ENCODE results near the gene HOXB2. TPM values are rescaled to one million over a fixed set of nuclear protein-coding genes. Genes with fewer than 3 reads are reported as not detected.

HOXB2 gene
- total RNA-seq, 1 donor from 2014 or later: 55.3 TPM

DNA sequence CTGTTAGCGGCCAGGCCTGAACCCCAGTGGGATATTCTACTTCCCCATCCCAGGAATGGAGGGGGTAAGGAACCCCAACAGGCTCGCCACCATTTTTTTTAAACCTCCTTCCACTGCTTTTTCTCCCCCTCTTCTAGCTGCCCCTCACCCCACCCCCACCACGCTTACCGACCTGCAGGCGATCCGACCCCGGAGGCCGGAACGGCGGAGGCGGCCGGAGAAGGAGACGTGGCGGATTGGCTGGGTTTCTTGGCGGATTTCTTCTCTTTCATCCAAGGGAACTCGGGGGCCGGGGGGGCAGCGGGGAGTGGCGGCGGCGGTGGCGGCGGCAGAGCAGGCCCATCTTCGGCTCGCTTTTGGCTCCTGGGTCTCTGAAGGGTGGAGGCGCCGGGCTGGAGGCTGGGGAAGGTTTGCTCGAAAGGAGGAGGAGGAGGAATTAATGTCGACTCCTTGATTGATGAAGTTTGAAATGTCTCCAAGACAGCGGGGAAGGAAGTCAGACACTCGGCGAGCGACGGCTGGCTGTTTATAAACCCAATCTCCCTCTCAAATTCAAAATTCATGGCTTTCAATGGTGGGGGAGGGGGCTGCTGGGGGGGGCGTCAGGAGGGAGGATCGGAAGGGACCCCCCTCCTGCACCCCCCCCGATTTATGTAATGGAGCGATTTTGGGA lies 424 bp downstream of the HOXB2 start:
- Histone ChIP-seq H3K4me1 (peaks cover 6 to 45% of the 10 kb centered on the region in 2 donors), H3K27ac (peak overlapping the region; percentile 93 to 97), H3K9me3 (no peaks in the 10 kb centered on the region), H3K4me3 (peak overlapping the region; percentile 76 to 83), H3K27me3 (no peaks in the 10 kb centered on the region), H3K36me3 (peaks cover 0 to 9% of the 10 kb centered on the region in 2 donors)
- TF ChIP-seq, protein P1, sequence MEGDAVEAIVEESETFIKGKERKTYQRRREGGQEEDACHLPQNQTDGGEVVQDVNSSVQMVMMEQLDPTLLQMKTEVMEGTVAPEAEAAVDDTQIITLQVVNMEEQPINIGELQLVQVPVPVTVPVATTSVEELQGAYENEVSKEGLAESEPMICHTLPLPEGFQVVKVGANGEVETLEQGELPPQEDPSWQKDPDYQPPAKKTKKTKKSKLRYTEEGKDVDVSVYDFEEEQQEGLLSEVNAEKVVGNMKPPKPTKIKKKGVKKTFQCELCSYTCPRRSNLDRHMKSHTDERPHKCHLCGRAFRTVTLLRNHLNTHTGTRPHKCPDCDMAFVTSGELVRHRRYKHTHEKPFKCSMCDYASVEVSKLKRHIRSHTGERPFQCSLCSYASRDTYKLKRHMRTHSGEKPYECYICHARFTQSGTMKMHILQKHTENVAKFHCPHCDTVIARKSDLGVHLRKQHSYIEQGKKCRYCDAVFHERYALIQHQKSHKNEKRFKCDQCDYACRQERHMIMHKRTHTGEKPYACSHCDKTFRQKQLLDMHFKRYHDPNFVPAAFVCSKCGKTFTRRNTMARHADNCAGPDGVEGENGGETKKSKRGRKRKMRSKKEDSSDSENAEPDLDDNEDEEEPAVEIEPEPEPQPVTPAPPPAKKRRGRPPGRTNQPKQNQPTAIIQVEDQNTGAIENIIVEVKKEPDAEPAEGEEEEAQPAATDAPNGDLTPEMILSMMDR (IDR thresholded peaks at IDR 0.05): no peak
- intact Hi-C loops (cut with DNase I): loop anchor here (1.0 to 5.0 kb wide), 3 partner anchors 33 to 517 kb away; no protein-coding TSS in a partner anchor
- peak; percentile 55 to 95 for DNase-seq (ENCODE audit: low spot score in 2 of 2)

DNA sequence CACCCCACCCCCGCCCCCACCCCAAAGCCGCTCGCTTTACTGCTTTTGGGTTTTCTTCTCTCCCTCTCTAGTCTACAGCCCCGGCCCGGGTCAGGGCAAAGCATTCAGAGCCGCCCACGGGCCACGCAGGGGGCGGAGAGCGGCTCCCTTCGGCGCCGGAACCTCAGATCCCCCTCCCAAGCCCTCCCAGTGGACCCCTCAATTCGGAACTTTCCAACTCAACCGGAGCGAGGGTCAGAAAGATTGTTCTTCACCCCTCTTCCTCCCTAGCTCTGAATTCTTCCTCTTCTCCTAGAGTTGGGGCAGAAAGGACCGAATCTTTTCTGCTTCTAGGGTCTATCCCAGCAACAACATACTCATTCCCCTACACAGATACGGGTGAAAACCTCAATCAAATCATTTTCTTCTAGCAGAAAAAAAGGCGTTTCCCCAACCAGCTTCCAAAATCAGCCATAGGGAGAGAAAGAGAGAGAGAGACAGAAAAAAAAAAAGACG lies 1.0 kb downstream of the HOXB2 start:
- no peak for DNase-seq (ENCODE audit: low spot score in 2 of 2)
- TF ChIP-seq, protein P1 (IDR thresholded peaks at IDR 0.05): no peak
- Histone ChIP-seq H3K4me1 (peaks cover 6 to 42% of the 10 kb centered on the region in 2 donors), H3K27ac (peak overlapping the region; percentile 93 to 97), H3K36me3 (peaks cover 0 to 7% of the 10 kb centered on the region in 2 donors), H3K4me3 (peak overlapping the region; percentile 76 to 83), H3K9me3 (no peaks in the 10 kb centered on the region), H3K27me3 (no peaks in the 10 kb centered on the region)
- intact Hi-C loops (cut with DNase I): loop anchor here (1.0 to 5.0 kb wide), 3 partner anchors 33 to 517 kb away; no protein-coding TSS in a partner anchor

DNA sequence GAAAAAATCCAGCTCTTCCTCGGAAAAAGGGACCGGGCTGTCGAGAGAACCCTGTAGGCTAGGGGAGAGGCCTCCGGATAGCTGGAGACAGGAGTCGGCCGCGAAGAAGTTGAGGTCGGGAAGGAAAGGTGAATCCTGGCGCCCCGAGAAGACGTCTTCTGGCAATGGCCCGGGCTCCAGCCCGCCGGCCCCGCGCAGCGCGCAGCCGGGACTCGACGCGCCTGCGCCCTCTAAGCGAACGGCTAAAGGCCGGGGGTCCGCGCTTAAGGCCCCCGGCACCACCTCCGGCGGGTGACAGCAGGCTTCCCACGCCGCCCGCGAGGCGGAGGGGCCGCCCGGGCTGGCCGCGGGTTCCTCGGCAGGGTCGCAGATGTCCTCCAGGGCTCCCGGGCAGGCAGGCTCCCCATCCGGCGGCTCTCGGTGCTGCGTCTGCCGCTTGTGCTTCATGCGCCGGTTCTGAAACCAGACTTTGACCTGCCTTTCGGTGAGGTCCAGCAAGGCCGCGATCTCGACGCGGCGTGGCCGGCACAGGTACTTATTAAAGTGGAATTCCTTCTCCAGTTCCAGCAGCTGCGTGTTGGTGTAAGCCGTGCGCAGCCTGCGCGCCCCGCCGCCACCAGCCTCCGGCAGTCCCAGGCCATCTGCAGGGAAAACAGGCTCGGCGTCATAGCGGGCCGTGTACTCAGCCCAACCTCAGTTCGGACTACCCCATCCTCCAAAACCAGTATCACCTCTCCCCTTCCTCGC lies 1.6 kb downstream of the HOXB2 start:
- Histone ChIP-seq H3K27me3 (no peaks in the 10 kb centered on the region), H3K36me3 (peaks cover 0 to 7% of the 10 kb centered on the region in 2 donors), H3K4me3 (peak overlapping the region; percentile 76 to 83), H3K4me1 (peaks cover 6 to 38% of the 10 kb centered on the region in 2 donors), H3K9me3 (no peaks in the 10 kb centered on the region), H3K27ac (peak overlapping the region; percentile 93 to 97)
- no peak for DNase-seq (ENCODE audit: low spot score in 2 of 2)
- intact Hi-C loops (cut with DNase I): loop anchor here (5.0 kb wide), 2 partner anchors 51 to 516 kb away; no protein-coding TSS in a partner anchor
- TF ChIP-seq, protein P1 (IDR thresholded peaks at IDR 0.05): peak; percentile 10 to 23 (median 12)

DNA sequence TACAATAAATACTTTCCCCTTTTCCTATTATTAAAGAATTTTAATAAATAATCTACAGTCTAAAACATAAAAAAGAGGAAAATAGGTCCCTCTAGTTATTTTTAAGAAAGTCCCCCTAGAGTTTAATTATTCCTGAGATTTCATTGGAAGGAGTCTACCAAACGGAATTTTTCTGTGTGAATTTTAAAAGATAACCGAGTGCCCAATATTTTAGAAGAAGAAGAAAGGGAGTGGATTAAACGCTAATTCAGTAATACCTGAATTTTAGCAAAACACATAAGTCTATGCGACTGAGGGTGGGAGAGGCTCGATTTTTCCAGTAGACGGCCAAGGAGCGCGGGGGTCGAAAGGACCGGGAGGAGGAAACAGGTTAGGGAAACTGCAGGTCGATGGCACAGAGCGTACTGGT lies 2.2 kb downstream of the HOXB2 start:
- no peak for DNase-seq (ENCODE audit: low spot score in 2 of 2)
- Histone ChIP-seq H3K36me3 (peaks cover 0 to 7% of the 10 kb centered on the region in 2 donors), H3K27me3 (no peaks in the 10 kb centered on the region), H3K27ac (peak overlapping the region; percentile 93 to 97), H3K9me3 (no peaks in the 10 kb centered on the region), H3K4me1 (peaks cover 6 to 34% of the 10 kb centered on the region in 2 donors), H3K4me3 (peak overlapping the region; percentile 76 to 83)
- TF ChIP-seq, protein P1 (IDR thresholded peaks at IDR 0.05): no peak
- intact Hi-C loops (cut with DNase I): loop anchor here (5.0 kb wide), 2 partner anchors 50 to 515 kb away; no protein-coding TSS in a partner anchor

DNA sequence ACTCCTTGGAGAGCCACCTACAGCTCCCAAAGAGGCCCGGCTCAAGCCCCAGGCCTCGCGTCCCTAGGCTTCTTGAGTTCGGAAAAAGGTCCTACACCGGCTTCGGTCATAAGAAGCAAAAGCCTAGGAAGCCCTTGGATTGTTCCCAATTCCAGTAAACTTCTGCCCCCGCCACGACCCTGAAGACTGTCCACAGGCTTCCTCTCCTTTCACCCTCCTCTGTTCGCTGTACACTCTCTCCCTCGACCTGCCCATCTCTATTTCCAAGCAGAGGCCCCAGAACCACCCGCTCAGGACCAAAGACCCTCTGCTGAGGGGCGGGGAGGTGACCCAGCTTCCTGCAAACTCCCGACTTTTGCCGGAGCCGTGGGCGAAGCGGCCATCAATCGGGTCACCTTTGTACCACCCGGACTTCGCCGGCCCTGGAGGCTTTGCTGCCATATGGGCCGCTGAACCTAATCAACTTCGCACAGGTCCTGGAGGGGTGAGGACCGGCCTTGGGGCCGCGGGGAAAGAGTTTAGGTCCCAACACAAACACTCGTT lies 2.7 kb downstream of the HOXB2 start:
- Histone ChIP-seq H3K27ac (peak overlapping the region; percentile 93 to 97), H3K9me3 (no peaks in the 10 kb centered on the region), H3K27me3 (no peaks in the 10 kb centered on the region), H3K4me3 (peak overlapping the region; percentile 76 to 83), H3K36me3 (peaks cover 0 to 7% of the 10 kb centered on the region in 2 donors), H3K4me1 (peaks cover 6 to 33% of the 10 kb centered on the region in 2 donors)
- no peak for DNase-seq (ENCODE audit: low spot score in 2 of 2)
- TF ChIP-seq, protein P1 (IDR thresholded peaks at IDR 0.05): no peak
- intact Hi-C loops (cut with DNase I): loop anchor here (5.0 kb wide), 2 partner anchors 50 to 515 kb away; no protein-coding TSS in a partner anchor
